Thyroid gland (tissue), 4 donors: ENCODE data around the gene MBD3L5. TPM values are rescaled to one million over a fixed set of nuclear protein-coding genes. Genes with fewer than 3 reads are reported as not detected.

ENCODE experiments used
- DNase-seq, 2 donors: peaks; one replicate each; pipeline ENCODE4 v3.0.0-alpha.2; 2019
- H3K27ac ChIP-seq, 3 donors: fragments of 200-600 bp; sonication (generic); 1 replicate in 2 of 3; 2 replicates in 1 of 3; pipeline ENCODE4 v1.5.1; 2016 to 2019; ENCODE audit warnings: mild to moderate bottlenecking in 1 of 3, moderate library complexity in 1 of 3
- H3K27me3 ChIP-seq: fragments of 200-600 bp; sonication (generic); one replicate; pipeline ENCODE4 v1.5.1; 2019
- H3K36me3 ChIP-seq, 2 donors: fragments of 200-600 bp; sonication (generic); one replicate each; pipeline ENCODE4 v1.5.1; 2016 to 2019
- H3K4me1 ChIP-seq, 2 donors: fragments of 200-600 bp; sonication (generic); one replicate each; pipeline ENCODE4 v1.5.1; 2017 to 2019
- H3K4me3 ChIP-seq, 3 donors: fragments of 200-600 bp; sonication (generic); replicated peaks in 1 of 3; 1 replicate in 2 of 3; 2 replicates in 1 of 3; pipeline ENCODE4 v1.5.1; 2016; ENCODE audit warnings: mild to moderate bottlenecking in 1 of 3
- H3K9me3 ChIP-seq: fragments of 200-600 bp; sonication (generic); one replicate; pipeline ENCODE4 v1.5.1; 2017
- POLR2A ChIP-seq, 2 donors: fragments of 450-650 bp; IDR thresholded peaks; one replicate each; pipeline ENCODE4 v1.6.1; 2017; ENCODE audit warnings: antibody characterized with exemption in 2 of 2, mild to moderate bottlenecking in 2 of 2, moderate library complexity in 1 of 2
- whole genome bisulfite sequencing, 2 donors: methylation state at CpG; one replicate each; pipeline ENCODE4 v1.1.5; 2017; 5-methylcytosine and 5-hydroxymethylcytosine counted together
- intact Hi-C: fragments of 100-400 bp; cut with DNase I; formaldehyde crosslinking; loops from one replicate; pipeline ENCODE4 v1.15.1; 2023
- total RNA-seq, 4 donors: library from RNA; depleted of rRNA; stranded (reverse); fragments of >200 nt; gene quantifications; one replicate each; pipeline ENCODE4 v1.2.3, GENCODE V29; 2016
- TF ChIP-seq, protein P1 (sequence below), 6 experiments: fragments of 200-600 bp in 3 of 6; fragments of 450-650 bp in 3 of 6; sonication (generic) in 3 of 6; IDR thresholded peaks; one replicate each; pipeline ENCODE4 v1.5.1; 2016 to 2019; ENCODE audit warnings: antibody characterized with exemption in 6 of 6, mild to moderate bottlenecking in 2 of 6, inconsistent platforms in 1 of 6, moderate library complexity in 1 of 6

The MBD3L5 gene
- total RNA-seq, 4 donors from 2014 or later, result not detected

DNA sequence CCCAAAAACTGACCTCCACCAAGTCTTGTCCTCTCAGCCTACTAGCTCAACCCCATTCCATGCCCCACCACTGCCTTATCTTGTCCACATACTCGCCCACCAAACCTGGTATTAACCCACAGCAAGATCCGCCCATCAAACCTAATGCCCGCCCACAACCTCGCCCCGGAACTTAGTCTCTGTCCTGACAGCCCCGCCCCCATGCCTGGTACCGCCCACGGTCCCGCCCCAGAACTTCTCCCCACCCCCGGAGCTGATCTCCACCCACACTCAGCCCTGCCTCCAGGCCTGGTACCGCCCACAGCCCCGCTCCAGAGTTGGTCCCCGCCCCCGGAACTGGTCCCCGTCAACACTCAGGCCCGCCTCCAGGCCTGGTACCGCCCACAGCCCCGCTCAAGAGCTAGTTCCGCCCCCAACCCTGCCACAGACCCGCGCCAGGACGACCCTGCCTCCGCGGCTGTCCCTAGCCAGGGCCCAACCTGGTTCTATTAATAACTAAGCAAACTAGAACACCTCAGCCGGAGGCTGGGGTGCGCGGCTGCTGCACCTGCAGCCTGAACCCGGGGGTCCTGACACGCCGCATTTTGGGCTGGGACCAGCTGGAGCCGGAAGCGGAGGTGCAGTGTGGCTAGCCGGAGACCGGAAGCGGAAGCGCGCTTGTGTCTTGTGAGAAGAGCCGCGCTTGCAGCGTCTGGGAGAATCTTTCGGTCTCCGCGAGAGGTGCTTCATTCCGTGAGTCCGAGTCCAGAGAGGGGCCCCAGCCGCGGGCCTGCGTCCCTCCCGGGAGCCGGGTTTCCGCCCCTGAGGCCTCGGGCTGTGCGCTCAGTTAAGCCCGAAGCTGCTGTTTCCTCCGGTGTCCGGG, 38.9 kb downstream of the MBD3L5 start, which contains the start of gene ZNF557:
Gene ZNF557 (plus strand): TSS at position 662 of the 862 bp plus-strand sequence. CDS start 5,372 bp downstream, outside the sequence.
- intact Hi-C loops, result no loop called here
- peak in 1 of 2 donors; percentile 64 for TF ChIP-seq POLR2A (IDR thresholded peaks at IDR 0.05)
- TF ChIP-seq, protein P1, sequence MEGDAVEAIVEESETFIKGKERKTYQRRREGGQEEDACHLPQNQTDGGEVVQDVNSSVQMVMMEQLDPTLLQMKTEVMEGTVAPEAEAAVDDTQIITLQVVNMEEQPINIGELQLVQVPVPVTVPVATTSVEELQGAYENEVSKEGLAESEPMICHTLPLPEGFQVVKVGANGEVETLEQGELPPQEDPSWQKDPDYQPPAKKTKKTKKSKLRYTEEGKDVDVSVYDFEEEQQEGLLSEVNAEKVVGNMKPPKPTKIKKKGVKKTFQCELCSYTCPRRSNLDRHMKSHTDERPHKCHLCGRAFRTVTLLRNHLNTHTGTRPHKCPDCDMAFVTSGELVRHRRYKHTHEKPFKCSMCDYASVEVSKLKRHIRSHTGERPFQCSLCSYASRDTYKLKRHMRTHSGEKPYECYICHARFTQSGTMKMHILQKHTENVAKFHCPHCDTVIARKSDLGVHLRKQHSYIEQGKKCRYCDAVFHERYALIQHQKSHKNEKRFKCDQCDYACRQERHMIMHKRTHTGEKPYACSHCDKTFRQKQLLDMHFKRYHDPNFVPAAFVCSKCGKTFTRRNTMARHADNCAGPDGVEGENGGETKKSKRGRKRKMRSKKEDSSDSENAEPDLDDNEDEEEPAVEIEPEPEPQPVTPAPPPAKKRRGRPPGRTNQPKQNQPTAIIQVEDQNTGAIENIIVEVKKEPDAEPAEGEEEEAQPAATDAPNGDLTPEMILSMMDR (IDR thresholded peaks at IDR 0.05), result no peak
- Histone ChIP-seq H3K9me3 (no peaks in the 10 kb centered on the region), H3K4me3 (peak within 1 kb of the TSS; percentile 65 to 98 (median 97)), H3K27ac (peak within 1 kb of the TSS; percentile 33 to 84 (median 64)), H3K36me3 (peaks cover 31 to 34% of the 10 kb centered on the region in 2 donors), H3K27me3 (no peaks in the 10 kb centered on the region), H3K4me1 (peaks cover 8 to 10% of the 10 kb centered on the region in 2 donors)
- peak; percentile 99 for DNase-seq
- WGBS, 2 donors, result 2 to 3% methylated on average over 7 to 14 of the region's 56 CpGs

DNA sequence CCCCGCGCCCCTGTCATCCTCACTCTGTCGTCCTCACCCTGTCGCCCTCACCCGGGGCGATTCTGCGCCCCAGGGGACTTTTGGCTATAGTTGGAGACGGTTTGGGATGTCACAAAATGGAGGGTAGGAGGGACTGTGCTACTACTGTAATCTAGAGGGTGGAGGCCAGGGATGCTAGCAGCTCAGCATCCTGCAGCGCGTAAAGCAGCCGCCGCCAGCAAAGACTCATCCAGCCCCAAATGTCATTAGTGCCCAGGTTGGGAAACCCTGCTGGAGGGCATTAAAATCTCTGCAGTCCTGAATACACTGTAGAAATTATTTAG, 39.5 kb downstream of the MBD3L5 start:
- Histone ChIP-seq H3K4me3 (peak overlapping the region; percentile 65 to 98 (median 97)), H3K36me3 (peaks cover 35 to 38% of the 10 kb centered on the region in 2 donors), H3K27me3 (no peaks in the 10 kb centered on the region), H3K9me3 (no peaks in the 10 kb centered on the region), H3K27ac (peak overlapping the region; percentile 33 to 84 (median 64)), H3K4me1 (peaks cover 8 to 10% of the 10 kb centered on the region in 2 donors)
- intact Hi-C loops, result no loop called here
- TF ChIP-seq POLR2A (IDR thresholded peaks at IDR 0.05), result no peak
- TF ChIP-seq, protein P1 (IDR thresholded peaks at IDR 0.05), result no peak
- no peak for DNase-seq
- 0% methylated on average over 4 to 9 of the region's 12 CpGs for WGBS, 2 donors

GRCh38 chr19:7072541-7072940, 42.2 kb downstream of the MBD3L5 start:
- H3K4me1 ChIP-seq, result peaks cover 8 to 10% of the 10 kb centered on the region in 2 donors
- H3K36me3 ChIP-seq, result peaks cover 62 to 64% of the 10 kb centered on the region in 2 donors
- TF ChIP-seq, protein P1 (IDR thresholded peaks at IDR 0.05), result no peak
- TF ChIP-seq POLR2A (IDR thresholded peaks at IDR 0.05), result no peak
- H3K27ac ChIP-seq, result no peak overlapping the region
- H3K4me3 ChIP-seq, result no peak overlapping the region
- DNase-seq, result no peak
- 88 to 96% methylated on average over 6 of the region's 6 CpGs for WGBS, 2 donors
- no peaks in the 10 kb centered on the region for H3K9me3 ChIP-seq
- intact Hi-C loops, result no loop called here
- H3K27me3 ChIP-seq, result no peaks in the 10 kb centered on the region

DNA sequence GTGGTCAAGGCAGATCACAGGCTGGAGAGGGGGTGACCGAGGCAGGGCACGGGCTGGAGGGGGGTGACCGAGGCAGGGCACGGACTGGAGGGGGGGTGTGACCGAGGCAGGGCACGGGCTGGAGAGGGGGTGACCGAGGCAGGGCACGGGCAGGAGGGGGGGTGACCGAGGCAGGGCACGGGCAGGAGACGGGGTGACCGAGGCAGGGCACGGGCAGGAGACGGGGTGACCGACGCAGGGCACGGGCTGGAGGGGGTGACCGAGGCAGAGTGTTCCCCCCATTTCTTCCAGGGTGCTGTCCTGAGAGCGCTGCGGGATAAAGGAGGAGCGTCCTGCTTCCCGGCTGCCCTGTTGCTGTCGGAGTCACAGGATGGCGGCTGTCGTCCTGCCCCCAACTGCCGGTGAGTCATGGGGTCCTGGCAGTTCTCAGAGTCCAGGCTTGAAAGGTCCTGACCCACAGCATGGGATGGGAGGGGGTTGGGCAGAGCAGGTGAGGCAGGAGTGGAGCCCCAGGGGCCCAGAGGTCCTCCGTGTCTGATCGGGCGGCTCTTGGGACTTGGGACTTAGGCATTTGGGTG, 44.4 kb downstream of the MBD3L5 start:
- no peaks in the 10 kb centered on the region for H3K27me3 ChIP-seq
- intact Hi-C loops, result no loop called here
- TF ChIP-seq, protein P1 (IDR thresholded peaks at IDR 0.05), result no peak
- no peak for TF ChIP-seq POLR2A (IDR thresholded peaks at IDR 0.05)
- no peak overlapping the region for H3K4me3 ChIP-seq
- H3K9me3 ChIP-seq, result peaks cover 5% of the 10 kb centered on the region
- peaks cover 8 to 10% of the 10 kb centered on the region in 2 donors for H3K4me1 ChIP-seq
- H3K27ac ChIP-seq, result no peak overlapping the region
- peaks cover 84 to 87% of the 10 kb centered on the region in 2 donors for H3K36me3 ChIP-seq
- DNase-seq, result no peak
- WGBS, 2 donors, result 97 to 99% methylated on average over 29 of the region's 29 CpGs

DNA sequence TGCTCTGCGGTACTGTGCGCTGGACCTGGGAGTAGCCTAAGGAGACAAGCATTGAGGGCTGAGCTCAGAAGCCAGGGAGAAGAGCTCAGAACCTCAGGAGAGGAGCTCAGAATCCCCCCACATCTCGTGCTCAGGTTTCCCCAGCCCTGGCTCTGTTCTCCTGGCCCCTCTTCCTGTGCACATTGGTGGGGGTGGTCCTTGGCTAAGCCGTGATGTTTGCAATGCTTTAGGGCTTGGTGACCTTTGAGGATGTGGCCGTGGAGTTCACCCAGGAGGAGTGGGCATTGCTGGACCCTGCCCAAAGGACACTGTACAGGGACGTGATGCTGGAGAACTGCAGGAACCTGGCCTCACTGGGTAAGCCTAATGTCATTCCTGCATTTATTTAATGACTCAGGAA, 45.8 kb downstream of the MBD3L5 start:
- Histone ChIP-seq H3K36me3 (peaks cover 94 to 96% of the 10 kb centered on the region in 2 donors), H3K27ac (no peak overlapping the region), H3K9me3 (peaks cover 5% of the 10 kb centered on the region), H3K4me1 (no peaks in the 10 kb centered on the region), H3K4me3 (no peak overlapping the region), H3K27me3 (no peaks in the 10 kb centered on the region)
- intact Hi-C loops, result no loop called here
- 98 to 100% methylated on average over 6 of the region's 6 CpGs for WGBS, 2 donors
- no peak for DNase-seq
- TF ChIP-seq POLR2A (IDR thresholded peaks at IDR 0.05), result no peak
- TF ChIP-seq, protein P1 (IDR thresholded peaks at IDR 0.05), result no peak
